Vagina (tissue), 2 donors: ENCODE measurements around the gene PRLHR. TPM values are rescaled to one million over a fixed set of nuclear protein-coding genes. Genes with fewer than 3 reads are reported as not detected.

Experiments used
- DNase-seq, 2 donors: peaks; one replicate each; pipeline ENCODE4 v3.0.0-alpha.2; 2017; ENCODE audit errors: extremely low spot score in 2 of 2
- H3K27ac ChIP-seq: fragments of 200-600 bp; sonication (generic); one replicate; pipeline ENCODE4 v1.5.1; 2019
- H3K27me3 ChIP-seq: fragments of 200-600 bp; sonication (generic); one replicate; pipeline ENCODE4 v1.5.1; 2019
- H3K36me3 ChIP-seq, 2 donors: fragments of 200-600 bp; sonication (generic); one replicate each; pipeline ENCODE4 v1.5.1; 2017 to 2019
- H3K4me1 ChIP-seq: fragments of 200-600 bp; sonication (generic); one replicate; pipeline ENCODE4 v1.5.1; 2019
- H3K4me3 ChIP-seq, 2 donors: fragments of 200-600 bp; sonication (generic); 1 replicate in 1 of 2; 2 replicates in 1 of 2; pipeline ENCODE4 v1.5.1; 2016 to 2019
- H3K9me3 ChIP-seq: fragments of 200-600 bp; sonication (generic); one replicate; pipeline ENCODE4 v1.5.1; 2019
- CTCF ChIP-seq, 3 experiments: fragments of 450-650 bp in 2 of 3; fragments of 200-600 bp in 1 of 3; sonication (generic) in 1 of 3; IDR thresholded peaks; one replicate each; pipeline ENCODE4 v1.5.1; 2017 to 2019; ENCODE audit warnings: antibody characterized with exemption in 3 of 3, mild to moderate bottlenecking in 2 of 3, moderate library complexity in 2 of 3
- POLR2A ChIP-seq, 2 donors: fragments of 450-650 bp; IDR thresholded peaks; one replicate each; pipeline ENCODE4 v1.6.1; 2017; ENCODE audit warnings: antibody characterized with exemption in 2 of 2, mild to moderate bottlenecking in 2 of 2, moderate library complexity in 2 of 2
- POLR2AphosphoS5 ChIP-seq, 2 donors: sonication (generic); formaldehyde crosslinking; IDR thresholded peaks; one replicate each; pipeline ENCODE4 v1.9.0; 2017; ENCODE audit warnings: antibody characterized with exemption in 2 of 2, mild to moderate bottlenecking in 2 of 2, low read depth in 1 of 2; ENCODE audit not compliant: insufficient read depth in 1 of 2
- intact Hi-C: fragments of 100-400 bp; cut with DNase I; formaldehyde crosslinking; loops from one replicate; pipeline ENCODE4 v1.15.1; 2023
- total RNA-seq: library from RNA; depleted of rRNA; stranded (reverse); fragments of >200 nt; gene quantifications from one replicate; pipeline ENCODE4 v1.2.3, GENCODE V29; 2016

Gene PRLHR
- total RNA-seq, 1 donor from 2014 or later, result 23.1 TPM

GRCh38 chr10:118594392-118595063 is 920 bp downstream of the PRLHR start:
- peak overlapping the region in 1 of 2 donors; percentile 35 for H3K4me3 ChIP-seq

GRCh38 chr10:118592675-118593330 is 2.6 kb downstream of the PRLHR start:
- H3K4me1 ChIP-seq, result peaks cover 15% of the 10 kb centered on the region
- TF ChIP-seq POLR2A (IDR thresholded peaks at IDR 0.05), result no peak
- TF ChIP-seq POLR2AphosphoS5 (IDR thresholded peaks at IDR 0.05; ENCODE audit: insufficient read depth in 1 of 2, low read depth in 1 of 2), result no peak
- no peak for TF ChIP-seq CTCF (IDR thresholded peaks at IDR 0.05)
- no peak overlapping the region for H3K27ac ChIP-seq
- intact Hi-C loops, result no loop called here
- no peaks in the 10 kb centered on the region for H3K9me3 ChIP-seq
- H3K4me3 ChIP-seq, result no peak overlapping the region
- no peaks in the 10 kb centered on the region for H3K36me3 ChIP-seq
- H3K27me3 ChIP-seq, result no peaks in the 10 kb centered on the region
- DNase-seq, result no peak

More at GRCh38 chr10:118594392-118595063, 920 bp downstream of the PRLHR start:
- intact Hi-C loops, result no loop called here
- Histone ChIP-seq H3K36me3 (no peaks in the 10 kb centered on the region), H3K27ac (no peak overlapping the region), H3K9me3 (no peaks in the 10 kb centered on the region), H3K4me1 (peaks cover 15% of the 10 kb centered on the region), H3K27me3 (no peaks in the 10 kb centered on the region)
- TF ChIP-seq CTCF (IDR thresholded peaks at IDR 0.05) (peak in 1 of 3 experiments; percentile 23), POLR2A (IDR thresholded peaks at IDR 0.05) (no peak), POLR2AphosphoS5 (IDR thresholded peaks at IDR 0.05; ENCODE audit: insufficient read depth in 1 of 2, low read depth in 1 of 2) (no peak)
- DNase-seq, result no peak

GRCh38 chr10:118590334-118590733 is 5.1 kb downstream of the PRLHR start:
- no peaks in the 10 kb centered on the region for H3K9me3 ChIP-seq
- DNase-seq, result no peak
- TF ChIP-seq CTCF (IDR thresholded peaks at IDR 0.05) (no peak), POLR2A (IDR thresholded peaks at IDR 0.05) (no peak), POLR2AphosphoS5 (IDR thresholded peaks at IDR 0.05; ENCODE audit: insufficient read depth in 1 of 2, low read depth in 1 of 2) (no peak)
- H3K27me3 ChIP-seq, result no peaks in the 10 kb centered on the region
- intact Hi-C loops, result no loop called here
- H3K36me3 ChIP-seq, result no peaks in the 10 kb centered on the region
- no peak overlapping the region for H3K4me3 ChIP-seq
- no peak overlapping the region for H3K27ac ChIP-seq
- peaks cover 8% of the 10 kb centered on the region for H3K4me1 ChIP-seq

GRCh38 chr10:118587881-118588651 is 7.4 kb downstream of the PRLHR start:
- Histone ChIP-seq H3K4me3 (no peak overlapping the region), H3K4me1 (no peaks in the 10 kb centered on the region), H3K9me3 (no peaks in the 10 kb centered on the region), H3K36me3 (no peaks in the 10 kb centered on the region), H3K27ac (no peak overlapping the region), H3K27me3 (no peaks in the 10 kb centered on the region)
- intact Hi-C loops, result no loop called here
- no peak for TF ChIP-seq POLR2AphosphoS5 (IDR thresholded peaks at IDR 0.05; ENCODE audit: insufficient read depth in 1 of 2, low read depth in 1 of 2)
- no peak for DNase-seq

GRCh38 chr10:118586911-118587310 is 8.5 kb downstream of the PRLHR start:
- intact Hi-C loops, result no loop called here

More at GRCh38 chr10:118586911-118587310, 8.5 kb downstream of the PRLHR start:
- no peaks in the 10 kb centered on the region for H3K4me1 ChIP-seq
- TF ChIP-seq POLR2AphosphoS5 (IDR thresholded peaks at IDR 0.05; ENCODE audit: insufficient read depth in 1 of 2, low read depth in 1 of 2), result no peak
- TF ChIP-seq CTCF (IDR thresholded peaks at IDR 0.05), result no peak
- TF ChIP-seq POLR2A (IDR thresholded peaks at IDR 0.05), result no peak
- H3K9me3 ChIP-seq, result no peaks in the 10 kb centered on the region
- H3K36me3 ChIP-seq, result no peaks in the 10 kb centered on the region
- H3K4me3 ChIP-seq, result no peak overlapping the region
- no peak overlapping the region for H3K27ac ChIP-seq
- DNase-seq, result no peak
- no peaks in the 10 kb centered on the region for H3K27me3 ChIP-seq
